ENCODE results near the gene GH1. TPM values are rescaled to one million over a fixed set of nuclear protein-coding genes. Genes with fewer than 3 reads are reported as not detected.

The GH1 gene
- total RNA-seq (ENCODE audit: low replicate concordance), result not detected in 2 replicates

DNA sequence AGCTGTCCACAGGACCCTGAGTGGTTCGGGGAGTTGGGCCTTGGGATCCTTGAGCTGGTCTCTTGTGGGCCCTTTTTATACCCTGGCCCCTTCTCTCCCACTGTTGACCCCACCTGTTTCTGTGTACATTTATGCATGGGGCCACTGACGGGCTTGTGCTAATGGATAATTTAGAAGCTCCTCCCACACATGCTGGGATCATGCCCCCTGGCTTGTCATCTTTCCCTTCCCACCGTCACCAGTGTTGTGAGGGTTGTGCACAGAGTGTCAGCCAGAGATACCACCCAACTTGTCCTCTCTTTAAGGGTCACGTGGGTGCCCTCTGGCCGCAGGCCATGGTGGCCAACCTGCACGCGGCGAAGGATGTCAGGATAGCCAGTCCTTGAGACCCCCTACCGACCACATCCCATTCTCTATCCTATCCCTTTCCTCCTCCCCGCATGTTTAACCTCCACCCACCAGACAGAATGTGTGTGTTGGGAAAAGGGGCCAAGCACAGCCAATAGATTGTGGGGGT, at the start of gene GH1:
GH1 (minus strand) TSS at position 51 of the 517 bp plus-strand sequence. CDS start 63 bp downstream, outside the sequence.

DNA sequence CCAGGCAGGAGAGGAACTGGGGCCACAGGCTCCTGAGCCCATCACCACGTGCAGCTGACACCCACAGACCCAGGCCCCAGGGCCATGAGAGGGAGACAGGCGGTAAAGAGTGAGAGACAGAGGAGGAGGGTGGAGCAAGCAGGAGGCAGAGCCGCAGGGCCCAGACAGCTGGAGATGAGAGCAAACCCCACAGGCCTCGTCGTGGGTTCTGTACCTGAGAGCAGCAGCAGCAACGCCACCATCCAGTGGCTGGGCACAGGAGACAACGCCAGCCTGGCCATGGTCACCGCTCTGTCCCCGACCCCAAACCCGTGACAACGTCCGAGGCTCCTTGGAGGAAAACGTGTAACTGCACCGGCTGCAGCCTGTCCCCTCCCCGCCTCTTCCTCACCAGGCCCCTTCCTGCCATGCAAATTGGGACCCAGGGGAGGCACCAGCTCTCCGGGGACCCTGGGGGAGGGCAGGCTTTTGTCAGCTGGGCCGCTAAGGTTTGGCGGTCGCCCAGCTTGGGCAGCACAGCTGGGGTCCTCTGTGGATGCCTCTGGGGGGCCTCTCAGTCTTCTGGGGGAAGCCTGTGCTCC, 13.4 kb upstream of the GH1 start, which contains the start of gene CD79B:
CD79B (minus strand) TSS at position 351 of the 581 bp plus-strand sequence; CDS start at position 281, 70 bp downstream.

DNA sequence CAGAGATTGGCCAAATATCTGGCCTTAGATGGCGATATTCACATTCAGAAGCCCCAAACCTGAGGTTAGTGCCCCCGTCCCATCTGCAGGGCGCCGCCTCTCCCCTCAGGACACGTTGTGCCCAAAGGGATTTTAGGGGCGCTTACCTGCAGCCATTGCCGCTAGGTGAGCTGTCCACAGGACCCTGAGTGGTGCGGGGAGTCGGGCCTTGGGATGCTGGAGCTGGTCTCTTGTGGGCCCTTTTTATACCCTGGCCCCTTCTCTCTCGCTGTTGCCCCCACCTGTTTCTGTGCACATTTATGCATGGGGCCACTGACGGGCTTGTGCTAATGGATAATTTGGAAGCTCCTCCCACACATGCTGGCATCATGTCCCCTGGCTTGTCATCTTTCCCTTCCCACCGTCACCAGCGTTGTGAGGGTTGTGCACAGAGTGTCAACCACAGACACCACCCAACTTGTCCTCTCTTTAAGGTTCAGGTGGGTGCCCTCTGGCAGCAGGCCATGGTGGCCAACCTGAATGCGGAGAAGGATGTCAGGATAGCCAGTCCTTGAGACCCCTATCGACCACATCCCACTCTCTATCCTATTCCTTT, 7.5 kb downstream of the GH1 start, which contains the start of gene CSHL1:
CSHL1 (minus strand) TSS at position 218 of the 595 bp plus-strand sequence; CDS start at position 156, 62 bp downstream.

DNA sequence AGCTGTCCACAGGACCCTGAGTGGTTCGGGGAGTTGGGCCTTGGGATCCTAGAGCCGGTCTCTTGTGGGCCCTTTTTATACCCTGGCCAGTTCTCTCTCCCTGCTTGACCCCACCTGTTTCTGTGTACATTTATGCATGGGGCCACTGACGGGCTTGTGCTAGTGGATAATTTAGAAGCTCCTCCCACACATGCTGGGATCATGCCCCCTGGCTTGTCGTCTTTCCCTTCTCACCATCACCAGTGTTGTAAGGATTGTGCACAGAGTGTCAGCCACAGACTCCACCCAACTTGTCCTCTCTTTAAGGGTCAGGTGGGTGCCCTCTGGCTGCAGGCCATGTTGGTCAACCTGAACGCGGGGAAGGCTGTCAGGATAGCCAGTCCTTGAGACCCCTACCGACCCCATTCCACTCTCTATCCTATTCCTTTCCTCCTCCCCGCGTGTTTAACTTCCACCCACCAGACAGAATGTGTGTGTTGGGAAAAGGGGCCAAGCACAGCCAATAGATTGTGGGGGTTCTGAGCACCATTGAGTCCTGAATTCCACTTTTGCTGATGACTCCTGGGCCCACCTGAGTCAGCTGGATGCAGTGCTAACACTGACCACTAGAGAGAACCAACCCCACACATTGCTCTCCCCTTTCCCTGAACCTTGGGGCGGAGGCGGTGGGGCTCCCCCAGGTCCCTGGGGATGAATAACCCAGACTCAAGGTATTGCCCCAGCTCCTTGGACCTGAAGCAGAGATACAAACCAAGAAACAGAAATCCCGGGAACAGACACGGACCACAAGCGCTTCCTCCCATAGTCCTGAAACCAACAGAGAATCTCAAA, 21.9 kb downstream of the GH1 start, which contains the start of gene CSH1:
CSH1 (minus strand) TSS at position 51 of the 831 bp plus-strand sequence. CDS start 63 bp downstream, outside the sequence.

DNA sequence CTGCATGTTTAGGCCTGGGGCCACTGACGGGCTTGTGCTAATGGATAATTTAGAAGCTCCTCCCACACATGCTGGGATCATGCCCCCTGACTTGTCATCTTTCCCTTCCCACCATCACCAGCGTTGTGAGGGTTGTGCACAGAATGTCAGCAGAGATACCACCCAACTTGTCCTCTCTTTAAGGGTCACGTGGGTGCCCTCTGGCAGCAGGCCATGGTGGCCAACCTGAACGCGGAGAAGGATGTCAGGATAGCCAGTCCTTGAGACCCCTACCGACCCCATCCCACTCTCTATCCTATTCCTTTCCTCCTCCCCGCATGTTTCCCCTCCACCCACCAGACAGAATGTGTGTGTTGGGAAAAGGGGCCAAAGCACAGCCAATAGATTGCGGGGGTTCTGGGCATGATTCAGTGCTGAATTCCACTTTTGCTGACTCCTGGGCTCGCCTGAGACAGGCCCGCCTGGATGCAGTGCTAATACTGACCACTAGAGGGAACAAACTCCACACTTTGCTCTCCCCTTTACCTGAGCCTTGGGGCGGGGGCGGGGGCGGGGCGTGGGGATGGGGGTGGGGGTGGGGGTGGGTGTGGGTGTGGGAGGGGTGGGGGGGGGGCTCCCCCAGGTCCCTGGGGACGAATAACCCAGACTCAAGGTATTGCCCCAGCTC, 36.6 kb downstream of the GH1 start, which contains the start of gene GH2:
GH2 (minus strand) TSS at position 10 of the 667 bp plus-strand sequence. CDS start 143 bp downstream, outside the sequence.

DNA sequence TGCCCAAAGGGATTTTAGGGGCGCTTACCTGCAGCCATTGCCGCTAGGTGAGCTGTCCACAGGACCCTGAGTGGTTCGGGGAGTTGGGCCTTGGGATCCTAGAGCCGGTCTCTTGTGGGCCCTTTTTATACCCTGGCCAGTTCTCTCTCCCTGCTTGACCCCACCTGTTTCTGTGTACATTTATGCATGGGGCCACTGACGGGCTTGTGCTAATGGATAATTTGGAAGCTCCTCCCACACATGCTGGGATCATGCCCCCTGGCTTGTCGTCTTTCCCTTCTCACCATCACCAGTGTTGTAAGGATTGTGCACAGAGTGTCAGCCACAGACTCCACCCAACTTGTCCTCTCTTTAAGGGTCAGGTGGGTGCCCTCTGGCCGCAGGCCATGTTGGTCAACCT, 45.1 kb downstream of the GH1 start, which contains the start of gene CSH2:
CSH2 (minus strand) TSS at position 101 of the 400 bp plus-strand sequence; CDS start at position 38, 63 bp downstream.

Other genes with a start within 250 kb of the GH1 start
- gene LIMD2, start 218.7 kb downstream of the GH1 start, total RNA-seq (ENCODE audit: low replicate concordance), result 1.1 and 7.4 TPM in 2 replicates
- gene STRADA, start 177.0 kb downstream of the GH1 start, total RNA-seq (ENCODE audit: low replicate concordance), result 14.0 and 22.5 TPM in 2 replicates
- 59.0 and 97.6 TPM in 2 replicates for gene CCDC47, start 145.2 kb downstream of the GH1 start, total RNA-seq (ENCODE audit: low replicate concordance)
- 53.7 and 57.8 TPM in 2 replicates for gene DDX42, start 144.7 kb downstream of the GH1 start, total RNA-seq (ENCODE audit: low replicate concordance)
- 96.3 and 113 TPM in 2 replicates for gene PSMC5, start 91.4 kb downstream of the GH1 start, total RNA-seq (ENCODE audit: low replicate concordance)
- gene FTSJ3, start 91.2 kb downstream of the GH1 start, total RNA-seq (ENCODE audit: low replicate concordance), result 61.0 and 70.8 TPM in 2 replicates
- 75.8 and 83.0 TPM in 2 replicates for gene SMARCD2, start 76.2 kb downstream of the GH1 start, total RNA-seq (ENCODE audit: low replicate concordance)
- gene CSH2, start 45.2 kb downstream of the GH1 start, total RNA-seq (ENCODE audit: low replicate concordance), result not detected in 2 replicates
- gene GH2, start 36.9 kb downstream of the GH1 start, total RNA-seq (ENCODE audit: low replicate concordance), result not detected in 2 replicates
- not detected in 2 replicates for gene CSH1, start 22.3 kb downstream of the GH1 start, total RNA-seq (ENCODE audit: low replicate concordance)
- gene CSHL1, start 7.6 kb downstream of the GH1 start, total RNA-seq (ENCODE audit: low replicate concordance), result not detected in 2 replicates
- 1.8 TPM in 1 of 2 replicates, not detected in the other for gene CD79B, start 13.5 kb upstream of the GH1 start, total RNA-seq (ENCODE audit: low replicate concordance)
- not detected in 2 replicates for gene SCN4A, start 54.1 kb upstream of the GH1 start, total RNA-seq (ENCODE audit: low replicate concordance)
- gene PRR29, start 79.5 kb upstream of the GH1 start, total RNA-seq (ENCODE audit: low replicate concordance), result 0.15 and 0.70 TPM in 2 replicates
- gene ICAM2, start 101.8 kb upstream of the GH1 start, total RNA-seq (ENCODE audit: low replicate concordance), result 1.8 and 7.6 TPM in 2 replicates
- 4.7 and 14.5 TPM in 2 replicates for gene ERN1, start 211.3 kb upstream of the GH1 start, total RNA-seq (ENCODE audit: low replicate concordance)

Measured in smooth muscle cell of the coronary artery (primary cell).